ENCODE measurements around the gene XPOT.
A peak's percentile ranks its signal among the peaks of the same experiment; 100 is the strongest.

Gene XPOT

GRCh38 chr12:64450057-64450640 is 46.0 kb downstream of the XPOT start:
- peaks cover 8% of the 10 kb centered on the region for H3K36me3 Mint-ChIP-seq
- no peaks in the 10 kb centered on the region for H3K27me3 Mint-ChIP-seq
- H3K27ac Mint-ChIP-seq = peak overlapping the region; percentile 79
- peaks cover 59% of the 10 kb centered on the region for H3K4me1 Mint-ChIP-seq
- H3K4me3 Mint-ChIP-seq = peak overlapping the region; percentile 62
- H3K9me3 Mint-ChIP-seq = no peaks in the 10 kb centered on the region

GRCh38 chr12:64450711-64451486 is 46.7 kb downstream of the XPOT start:
- Mint-ChIP-seq H3K27me3 (no peaks in the 10 kb centered on the region), H3K36me3 (peaks cover 8% of the 10 kb centered on the region), H3K9me3 (no peaks in the 10 kb centered on the region), H3K4me1 (peaks cover 59% of the 10 kb centered on the region), H3K27ac (peak overlapping the region; percentile 95), H3K4me3 (peak overlapping the region; percentile 93)

- peaks cover 55% of the 10 kb centered on the region for H3K4me1 Mint-ChIP-seq
- no peaks in the 10 kb centered on the region for H3K9me3 Mint-ChIP-seq
- H3K27me3 Mint-ChIP-seq = no peaks in the 10 kb centered on the region
- peaks cover 9% of the 10 kb centered on the region for H3K36me3 Mint-ChIP-seq
- H3K4me3 Mint-ChIP-seq = peak within 1 kb of the TSS; percentile 93
- peak within 1 kb of the TSS; percentile 95 for H3K27ac Mint-ChIP-seq
Observed at GRCh38 chr12:64451687-64452558, 47.7 kb downstream of the XPOT start, which contains the start of gene TBK1. Gene TBK1 (plus strand): TSS chr12:64452120. CDS start chr12:64455871, 3,751 bp downstream.

DNA sequence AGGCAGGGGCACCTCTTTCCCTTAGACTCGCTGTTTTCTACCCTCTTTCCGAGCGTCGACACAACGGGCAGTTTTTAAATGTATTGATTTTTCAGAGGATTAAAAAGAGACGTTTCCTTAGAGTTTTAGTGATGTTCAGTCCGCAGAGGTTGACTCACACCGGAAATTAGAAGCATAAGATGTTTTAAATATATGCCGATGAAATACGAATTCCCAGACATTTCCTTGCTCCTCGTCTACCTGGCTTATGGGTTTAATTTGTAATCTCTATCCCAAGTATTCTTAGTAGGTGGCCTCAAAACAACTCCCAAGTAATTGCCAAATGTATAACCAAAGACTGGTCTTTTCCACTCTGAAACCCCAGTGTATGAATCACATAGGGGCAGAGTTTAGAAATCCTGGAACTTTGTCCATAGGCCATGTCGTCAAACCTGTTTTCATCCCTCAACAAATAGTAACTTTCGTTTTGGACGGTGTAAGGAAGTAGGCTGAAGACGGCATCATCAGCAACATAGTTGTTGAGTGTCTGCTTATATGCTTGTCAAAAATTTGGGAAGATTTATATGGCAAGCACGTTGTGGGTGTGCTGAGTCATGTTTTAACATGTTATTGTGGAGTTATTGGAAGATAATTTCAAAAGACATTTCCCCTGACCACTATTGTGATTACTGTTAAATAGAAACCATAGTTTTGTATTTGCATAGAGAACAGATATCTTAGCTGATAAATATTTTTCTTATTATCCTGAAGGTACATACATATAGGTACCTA is 48.6 kb downstream of the XPOT start:
- peaks cover 57% of the 10 kb centered on the region for H3K4me1 Mint-ChIP-seq
- H3K9me3 Mint-ChIP-seq = no peaks in the 10 kb centered on the region
- H3K4me3 Mint-ChIP-seq = peak overlapping the region; percentile 92
- no peaks in the 10 kb centered on the region for H3K27me3 Mint-ChIP-seq
- H3K27ac Mint-ChIP-seq = peak overlapping the region; percentile 92
- peaks cover 8% of the 10 kb centered on the region for H3K36me3 Mint-ChIP-seq

DNA sequence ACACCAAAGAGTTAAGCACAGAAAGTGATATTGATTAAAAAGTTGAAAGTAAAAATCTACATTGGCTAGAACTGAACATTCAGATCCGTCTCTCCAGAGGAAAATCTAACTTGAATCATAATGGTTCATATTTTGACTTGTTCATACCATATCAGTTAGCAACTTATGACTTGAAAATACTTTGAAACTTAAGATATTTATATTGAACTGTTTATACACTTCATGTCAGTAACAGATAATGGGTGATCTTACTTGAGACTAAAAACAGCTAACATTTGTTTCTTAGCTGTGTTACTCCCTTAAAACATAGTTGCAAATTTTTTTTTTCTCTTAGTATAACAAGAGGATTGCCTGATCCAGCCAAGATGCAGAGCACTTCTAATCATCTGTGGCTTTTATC is 51.3 kb downstream of the XPOT start:
- Mint-ChIP-seq H3K9me3 (no peaks in the 10 kb centered on the region), H3K27ac (peak overlapping the region; percentile 26), H3K27me3 (no peaks in the 10 kb centered on the region), H3K36me3 (peaks cover 3% of the 10 kb centered on the region), H3K4me1 (peaks cover 70% of the 10 kb centered on the region), H3K4me3 (no peak overlapping the region)

DNA sequence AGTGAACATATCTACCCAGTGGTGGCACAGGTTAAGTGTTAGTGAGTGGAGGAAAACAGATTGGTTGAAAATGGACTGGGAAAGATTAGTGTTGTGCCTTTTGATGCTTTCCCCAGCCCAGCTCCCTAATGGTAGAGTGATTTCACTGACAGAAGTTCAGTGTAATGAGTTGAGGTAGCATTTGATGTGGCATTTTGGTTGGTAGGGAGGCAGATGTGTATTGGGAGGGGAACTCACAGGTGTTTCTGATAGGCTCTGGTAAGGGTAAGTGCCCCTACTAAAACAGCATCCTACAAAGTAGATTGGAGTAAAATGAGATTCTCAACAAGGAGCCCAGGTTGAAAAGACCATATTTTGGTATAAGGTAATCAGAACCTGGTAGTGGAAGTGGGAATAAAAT is 51.9 kb downstream of the XPOT start:
- Mint-ChIP-seq H3K4me1 (peaks cover 64% of the 10 kb centered on the region), H3K4me3 (peak overlapping the region; percentile 16), H3K36me3 (peaks cover 3% of the 10 kb centered on the region), H3K27me3 (no peaks in the 10 kb centered on the region), H3K27ac (peak overlapping the region; percentile 87), H3K9me3 (no peaks in the 10 kb centered on the region)

GRCh38 chr12:64457032-64457431 is 52.8 kb downstream of the XPOT start:
- Mint-ChIP-seq H3K4me3 (no peak overlapping the region), H3K9me3 (no peaks in the 10 kb centered on the region), H3K4me1 (peaks cover 57% of the 10 kb centered on the region), H3K27me3 (no peaks in the 10 kb centered on the region), H3K36me3 (peaks cover 6% of the 10 kb centered on the region), H3K27ac (peak overlapping the region; percentile 66)

DNA sequence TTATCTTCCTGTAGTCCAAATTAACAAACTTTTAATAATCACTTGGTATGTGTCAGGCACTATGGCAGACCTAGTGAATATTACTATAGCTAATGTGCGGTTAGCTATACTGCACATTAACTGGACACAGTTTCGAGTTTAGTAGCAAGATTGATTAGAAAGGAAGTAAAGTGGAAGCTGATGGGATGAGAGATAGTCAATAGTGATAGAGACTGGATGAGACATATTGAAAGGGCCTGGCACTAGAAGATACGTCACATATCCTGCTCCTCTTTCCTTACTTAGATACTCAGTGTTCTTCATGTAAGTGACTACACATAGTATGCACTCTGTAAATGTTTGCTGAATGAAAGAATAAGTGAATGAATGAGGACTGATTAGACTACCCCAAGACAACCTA is 53.3 kb downstream of the XPOT start:
- Mint-ChIP-seq H3K4me3 (no peak overlapping the region), H3K9me3 (no peaks in the 10 kb centered on the region), H3K36me3 (peaks cover 6% of the 10 kb centered on the region), H3K4me1 (peaks cover 56% of the 10 kb centered on the region), H3K27me3 (no peaks in the 10 kb centered on the region), H3K27ac (peak overlapping the region; percentile 66)

DNA sequence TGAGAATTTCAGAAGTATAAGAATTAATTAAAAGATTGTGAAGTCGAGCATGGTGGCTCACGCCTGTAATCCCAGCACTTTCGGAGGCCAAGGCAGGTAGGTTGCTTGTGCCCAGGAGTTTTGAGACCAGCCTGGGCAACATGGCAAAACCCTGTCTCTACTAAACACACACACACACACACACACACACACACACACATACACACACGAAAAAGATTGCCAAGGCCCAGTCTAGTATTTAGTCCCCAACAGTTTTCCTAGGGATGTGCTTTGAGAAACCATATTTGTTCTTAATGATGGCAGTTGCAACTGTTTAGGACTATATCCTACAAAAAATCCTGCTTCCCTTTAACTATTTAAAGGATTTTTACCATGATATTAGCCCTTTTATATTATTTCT is 53.7 kb downstream of the XPOT start:
- Mint-ChIP-seq H3K9me3 (no peaks in the 10 kb centered on the region), H3K4me3 (no peak overlapping the region), H3K36me3 (peaks cover 6% of the 10 kb centered on the region), H3K4me1 (peaks cover 52% of the 10 kb centered on the region), H3K27me3 (no peaks in the 10 kb centered on the region), H3K27ac (peak overlapping the region; percentile 66)

DNA sequence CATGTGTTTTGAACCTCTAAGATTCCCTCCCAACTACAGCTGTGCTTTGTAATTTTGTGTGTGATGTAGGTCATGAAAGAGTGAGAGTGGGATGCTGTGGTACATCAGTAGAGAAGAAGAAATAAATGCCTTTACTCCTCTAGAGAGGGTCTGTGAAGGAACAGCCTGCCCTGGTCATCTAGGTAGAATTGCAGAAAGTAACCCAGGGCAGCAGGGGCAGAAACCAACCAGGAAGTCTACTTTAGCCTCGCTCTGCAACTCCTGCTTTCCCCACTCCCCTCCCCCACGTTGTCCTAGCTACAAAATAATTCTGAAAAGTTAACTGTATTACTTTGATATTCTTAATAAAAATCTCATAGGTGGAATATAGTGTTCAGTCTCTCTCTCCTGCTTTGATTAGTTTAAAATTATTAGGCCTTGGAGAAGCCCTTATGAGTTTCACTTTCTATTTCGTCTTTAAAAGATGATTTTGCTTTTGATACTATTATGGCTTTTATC is 55.3 kb downstream of the XPOT start:
- H3K27me3 Mint-ChIP-seq = no peaks in the 10 kb centered on the region
- peaks cover 7% of the 10 kb centered on the region for H3K36me3 Mint-ChIP-seq
- H3K9me3 Mint-ChIP-seq = no peaks in the 10 kb centered on the region
- peaks cover 43% of the 10 kb centered on the region for H3K4me1 Mint-ChIP-seq
- peak overlapping the region; percentile 89 for H3K27ac Mint-ChIP-seq
- peak overlapping the region; percentile 84 for H3K4me3 Mint-ChIP-seq

DNA sequence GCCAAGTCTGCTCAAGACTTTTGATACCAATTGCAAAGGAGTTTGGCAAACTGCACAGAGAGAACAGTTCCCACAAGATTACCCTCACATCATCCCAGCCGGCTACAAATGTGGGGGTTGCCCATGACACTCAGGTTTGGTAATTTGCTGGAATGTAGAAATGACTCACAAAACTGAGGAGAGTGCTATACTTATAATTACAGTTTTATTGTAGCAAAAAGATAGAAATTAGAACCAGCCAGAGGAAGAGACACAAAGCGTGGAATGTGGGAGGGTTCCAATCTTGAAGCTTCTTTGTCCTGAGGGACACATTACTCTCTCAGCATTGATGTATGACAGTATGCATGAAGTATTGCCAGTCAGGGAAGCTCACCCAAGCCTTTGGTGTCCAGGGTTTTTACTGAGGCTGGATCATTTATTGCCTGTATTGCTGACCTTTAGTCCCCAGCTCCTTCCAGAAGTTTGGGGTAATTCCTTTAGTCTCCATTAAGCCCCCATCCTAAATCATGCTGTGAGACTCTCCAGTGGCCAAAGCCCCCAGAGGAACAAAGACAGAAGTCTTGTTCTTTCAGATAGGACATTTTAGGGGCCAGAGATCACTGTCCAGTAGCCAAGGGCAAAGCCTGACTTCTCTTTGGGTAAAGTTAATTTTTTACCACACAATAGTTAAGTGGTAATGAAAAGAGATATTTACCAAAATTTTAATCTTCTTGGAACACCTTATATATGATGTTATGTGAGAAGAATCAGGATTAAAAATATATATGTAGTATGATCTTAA is 57.6 kb downstream of the XPOT start:
- Mint-ChIP-seq H3K27me3 (no peaks in the 10 kb centered on the region), H3K9me3 (no peaks in the 10 kb centered on the region), H3K27ac (no peak overlapping the region), H3K4me1 (peaks cover 29% of the 10 kb centered on the region), H3K4me3 (no peak overlapping the region), H3K36me3 (peaks cover 15% of the 10 kb centered on the region)

DNA sequence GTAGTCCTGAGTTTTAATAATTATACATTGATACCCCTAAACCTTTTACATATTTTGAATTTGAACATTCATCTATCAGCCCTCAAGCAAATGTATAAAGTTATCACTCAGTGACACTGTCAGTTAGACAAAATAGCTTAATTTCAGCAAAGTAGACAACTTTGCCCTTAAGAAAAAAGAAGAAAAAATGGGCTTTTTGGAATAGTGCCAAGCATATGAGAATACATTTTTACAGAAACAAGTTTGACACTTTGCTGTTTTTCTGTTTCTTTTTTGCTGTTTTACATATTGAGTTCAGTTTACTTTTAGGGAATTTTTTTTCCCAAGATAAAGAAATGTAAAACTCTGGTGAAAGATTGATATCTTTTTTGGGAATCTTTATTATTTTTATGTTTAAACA is 62.0 kb downstream of the XPOT start:
- no peak overlapping the region for H3K27ac Mint-ChIP-seq
- no peaks in the 10 kb centered on the region for H3K27me3 Mint-ChIP-seq
- no peak overlapping the region for H3K4me3 Mint-ChIP-seq
- H3K9me3 Mint-ChIP-seq = no peaks in the 10 kb centered on the region
- no peaks in the 10 kb centered on the region for H3K4me1 Mint-ChIP-seq
- H3K36me3 Mint-ChIP-seq = peaks cover 20% of the 10 kb centered on the region

DNA sequence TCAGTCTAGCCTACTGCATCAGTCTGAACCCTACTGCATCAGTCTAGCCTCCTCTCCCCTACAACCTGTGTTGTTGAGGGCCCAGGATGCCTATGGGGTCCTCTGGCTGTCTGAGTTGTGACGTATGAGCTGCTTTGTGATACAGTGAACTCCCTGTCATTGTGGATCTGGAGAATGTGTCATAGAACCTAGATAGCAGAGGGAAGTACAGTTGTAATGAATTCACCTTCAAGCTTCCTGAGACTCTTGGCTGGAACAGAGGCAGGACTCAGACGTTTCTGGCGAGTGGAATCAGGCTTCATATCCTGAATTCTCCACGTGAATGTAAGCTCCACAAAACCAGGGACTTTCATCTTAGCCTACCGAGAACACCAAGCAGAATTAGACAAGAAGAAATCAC is 64.8 kb downstream of the XPOT start:
- Mint-ChIP-seq H3K4me3 (no peak overlapping the region), H3K4me1 (no peaks in the 10 kb centered on the region), H3K36me3 (peaks cover 25% of the 10 kb centered on the region), H3K9me3 (no peaks in the 10 kb centered on the region), H3K27me3 (no peaks in the 10 kb centered on the region), H3K27ac (no peak overlapping the region)

DNA sequence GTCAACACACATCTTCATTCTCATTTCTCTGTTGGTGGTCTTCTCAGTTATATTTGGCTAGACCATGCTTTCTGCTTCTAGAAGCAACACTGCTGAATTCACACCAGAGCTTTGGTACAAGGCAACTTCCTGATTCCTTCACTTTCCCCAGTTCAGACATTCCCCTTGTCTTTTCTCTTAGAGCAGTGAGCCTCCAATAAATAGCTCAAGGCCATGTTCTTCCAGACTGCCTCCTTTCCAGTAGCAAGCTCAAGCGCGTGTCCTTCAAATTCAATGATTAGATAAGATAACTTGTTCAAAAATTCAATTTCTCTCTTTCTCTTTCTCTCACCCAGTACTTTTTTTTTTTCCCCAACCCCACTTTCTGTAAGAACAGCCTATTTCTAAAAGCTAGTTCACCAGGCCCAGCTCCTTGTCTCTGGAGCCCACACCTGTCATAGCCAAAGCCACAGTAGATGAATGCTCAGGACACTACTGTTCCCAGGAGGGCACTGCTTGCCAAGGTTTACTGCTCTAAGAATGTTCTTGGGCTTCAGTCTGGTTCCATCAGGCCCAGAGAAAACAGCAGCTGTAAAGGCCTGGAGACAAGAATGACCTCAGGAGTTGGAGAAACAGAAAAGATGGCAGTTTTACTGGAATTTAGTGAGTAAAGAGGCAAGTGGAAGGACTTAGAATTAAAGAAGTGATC is 65.4 kb downstream of the XPOT start:
- H3K36me3 Mint-ChIP-seq = peaks cover 26% of the 10 kb centered on the region
- H3K4me1 Mint-ChIP-seq = no peaks in the 10 kb centered on the region
- no peaks in the 10 kb centered on the region for H3K27me3 Mint-ChIP-seq
- no peak overlapping the region for H3K27ac Mint-ChIP-seq
- H3K4me3 Mint-ChIP-seq = no peak overlapping the region
- no peaks in the 10 kb centered on the region for H3K9me3 Mint-ChIP-seq

All from activated naive CD4-positive, alpha-beta T cell treated with anti-CD3 and anti-CD28 coated beads, Interleukin-2, amount 50 U/mL, for 24 hours (primary cell).